HG02623 (cell line): ENCODE measurements around the gene FBXO44.

ENCODE experiments used
- ATAC-seq: cut with Tn5 transposase; IDR thresholded peaks from one replicate; pipeline ENCODE4 v1.9.1; 2021; ENCODE audit warnings: moderate library complexity; ENCODE audit not compliant: unreplicated experiment

FBXO44 gene

GRCh38 chr1:11657654-11658053 lies 3.0 kb downstream of the FBXO44 start:
- no peak for ATAC-seq

DNA sequence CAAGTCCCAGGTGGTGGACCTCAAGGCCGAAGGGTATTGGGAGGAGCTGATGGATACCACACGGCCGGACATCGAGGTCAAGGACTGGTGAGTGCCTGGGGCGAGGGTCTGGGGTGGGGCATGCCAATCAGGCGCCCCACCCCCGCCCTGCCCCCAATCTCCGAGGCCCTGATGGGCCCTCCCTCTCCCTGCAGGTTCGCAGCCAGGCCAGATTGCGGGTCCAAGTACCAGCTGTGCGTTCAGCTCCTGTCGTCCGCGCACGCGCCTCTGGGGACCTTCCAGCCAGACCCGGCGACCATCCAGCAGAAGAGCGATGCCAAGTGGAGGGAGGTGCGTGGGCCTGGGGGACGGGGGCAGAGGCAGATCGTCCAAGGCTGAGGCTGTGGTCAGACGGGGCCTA lies 3.9 kb downstream of the FBXO44 start:
- no peak for ATAC-seq

GRCh38 chr1:11659748-11660147 lies 5.1 kb downstream of the FBXO44 start:
- no peak for ATAC-seq

DNA sequence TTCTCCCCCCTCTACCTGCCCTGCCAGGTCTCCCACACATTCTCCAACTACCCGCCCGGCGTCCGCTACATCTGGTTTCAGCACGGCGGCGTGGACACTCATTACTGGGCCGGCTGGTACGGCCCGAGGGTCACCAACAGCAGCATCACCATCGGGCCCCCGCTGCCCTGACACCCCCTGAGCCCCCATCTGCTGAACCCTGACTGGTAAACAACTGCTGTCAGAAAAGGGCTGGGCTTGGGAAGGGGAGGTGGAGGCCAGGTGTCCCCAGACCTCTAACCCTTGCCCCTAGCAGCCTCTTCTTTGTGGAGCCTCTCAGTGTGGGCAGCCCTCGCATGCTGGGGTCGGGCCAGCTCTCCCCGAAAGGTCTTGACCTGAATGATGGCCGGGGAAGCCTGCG lies 6.4 kb downstream of the FBXO44 start:
- no peak for ATAC-seq

GRCh38 chr1:11664336-11665065 lies 9.8 kb downstream of the FBXO44 start:
- ATAC-seq, result peak; percentile 32

- ATAC-seq, result no peak
Observed at GRCh38 chr1:11668516-11668915, 13.8 kb downstream of the FBXO44 start.

- no peak for ATAC-seq
Observed at GRCh38 chr1:11670747-11671146, 16.1 kb downstream of the FBXO44 start.

DNA sequence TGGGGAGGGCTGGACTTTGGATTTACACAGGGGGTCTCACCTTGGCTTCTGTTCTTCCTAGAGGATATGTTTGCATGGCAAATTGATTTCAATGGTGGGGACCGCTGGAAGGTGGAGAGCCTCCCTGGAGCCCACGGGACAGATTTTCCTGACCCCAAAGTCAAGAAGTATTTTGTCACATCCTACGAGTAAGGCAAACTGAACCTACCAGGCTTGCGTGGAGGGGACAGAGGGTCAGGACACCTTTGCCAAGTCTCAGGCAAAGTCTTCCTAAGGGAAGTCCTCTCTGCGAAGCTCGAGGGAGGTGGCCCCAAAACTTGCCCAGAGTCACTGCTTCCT lies 16.5 kb downstream of the FBXO44 start:
- no peak for ATAC-seq

- no peak for ATAC-seq
Observed at GRCh38 chr1:11671544-11672286, 17.0 kb downstream of the FBXO44 start.

DNA sequence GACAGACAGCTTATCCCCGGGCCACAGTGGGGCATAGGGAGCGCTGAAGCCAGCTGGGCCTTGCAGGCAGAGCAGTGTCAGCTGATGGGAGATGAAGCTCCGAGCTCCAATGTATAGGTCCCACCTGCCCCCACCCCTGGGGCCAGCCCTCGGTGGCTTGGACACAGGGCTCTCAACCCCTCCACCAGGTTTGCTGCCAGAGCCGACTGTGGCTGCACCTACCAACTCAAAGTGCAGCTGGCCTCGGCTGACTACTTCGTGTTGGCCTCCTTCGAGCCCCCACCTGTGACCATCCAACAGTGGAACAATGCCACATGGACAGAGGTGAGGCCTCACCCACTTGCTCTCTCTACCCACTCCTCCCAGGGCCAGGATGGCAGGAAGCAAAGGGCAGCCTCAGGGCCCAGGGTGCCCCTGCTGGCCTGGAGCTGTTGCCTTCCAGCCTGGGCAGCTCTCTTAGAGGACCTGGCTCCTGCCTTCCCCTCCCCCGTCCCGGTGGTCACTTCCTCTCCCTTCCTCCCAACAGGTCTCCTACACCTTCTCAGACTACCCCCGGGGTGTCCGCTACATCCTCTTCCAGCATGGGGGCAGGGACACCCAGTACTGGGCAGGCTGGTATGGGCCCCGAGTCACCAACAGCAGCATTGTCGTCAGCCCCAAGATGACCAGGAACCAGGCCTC lies 18.6 kb downstream of the FBXO44 start:
- no peak for ATAC-seq

DNA sequence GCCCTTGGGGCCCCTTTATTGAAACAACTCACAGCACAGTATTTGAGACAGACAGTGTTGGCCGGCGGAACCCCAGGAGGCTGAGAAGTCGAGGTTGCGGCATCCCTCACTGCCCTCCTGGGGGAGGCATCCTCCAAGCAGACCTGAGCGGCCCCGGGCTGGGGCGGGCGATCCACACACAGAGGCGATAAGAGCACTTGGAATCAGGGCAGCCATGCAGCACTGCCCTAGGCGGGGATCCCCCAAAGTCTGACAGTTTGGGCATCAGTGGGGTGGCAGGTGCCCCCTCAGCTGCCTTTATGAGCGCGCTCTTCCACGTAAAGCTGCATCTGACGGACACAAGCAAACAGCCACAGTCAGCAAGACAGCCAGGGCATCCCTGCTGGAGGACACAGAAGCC lies 19.8 kb downstream of the FBXO44 start:
- no peak for ATAC-seq

- no peak for ATAC-seq
Observed at GRCh38 chr1:11675325-11675724, 20.6 kb downstream of the FBXO44 start.

DNA sequence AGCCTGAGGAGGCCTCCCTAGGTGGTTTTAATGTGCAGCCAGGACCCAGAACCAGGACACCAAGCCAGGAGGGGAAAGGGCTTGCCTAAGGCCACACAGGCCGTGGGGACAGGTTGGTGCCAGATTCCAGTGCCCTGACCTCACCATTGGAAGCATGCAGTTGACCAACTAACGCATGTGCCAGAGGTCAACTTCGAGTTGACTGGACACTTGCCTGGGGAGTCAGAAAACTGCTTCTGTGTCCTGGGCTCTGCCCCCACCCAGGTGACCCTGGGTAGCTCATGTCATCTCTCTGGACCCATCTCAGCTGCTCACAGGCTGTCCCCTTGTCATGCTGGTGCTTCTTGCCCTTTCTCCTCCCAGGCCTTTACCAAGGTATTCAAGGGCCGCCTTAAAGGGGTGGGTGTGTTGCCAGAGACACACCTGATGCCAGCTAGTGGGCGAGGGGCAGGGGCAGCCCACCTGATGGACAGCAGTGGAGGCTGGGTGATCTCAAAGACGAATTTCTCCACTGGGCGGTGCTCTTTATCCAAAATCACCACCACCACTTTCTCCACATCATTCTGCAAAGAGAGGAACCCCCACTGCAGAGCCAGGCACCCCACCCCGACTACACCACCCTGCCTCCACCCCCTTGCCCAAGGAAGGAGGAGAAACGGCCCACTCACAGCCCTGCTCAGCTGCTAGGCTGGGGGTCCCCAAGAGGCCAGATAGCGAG lies 21.9 kb downstream of the FBXO44 start:
- ATAC-seq, result no peak

DNA sequence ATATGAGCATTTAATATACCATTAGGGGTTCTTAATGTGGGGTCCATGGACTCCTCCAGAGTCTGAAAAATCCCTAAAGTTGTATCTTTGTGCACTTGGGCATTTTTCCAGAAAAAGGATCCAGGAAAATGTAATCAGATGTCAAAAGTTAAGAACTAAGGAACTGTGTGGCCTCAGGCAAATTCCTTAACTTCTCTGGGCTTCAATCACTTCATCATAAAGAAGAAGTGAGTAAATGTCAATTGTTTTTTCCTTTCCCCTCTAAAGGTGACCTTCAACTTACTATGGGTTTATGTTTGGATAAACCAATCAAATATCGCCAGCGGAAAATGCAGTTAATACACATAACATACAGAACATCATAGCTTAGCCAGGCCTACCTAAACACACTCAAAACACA lies 23.8 kb downstream of the FBXO44 start:
- ATAC-seq, result no peak

DNA sequence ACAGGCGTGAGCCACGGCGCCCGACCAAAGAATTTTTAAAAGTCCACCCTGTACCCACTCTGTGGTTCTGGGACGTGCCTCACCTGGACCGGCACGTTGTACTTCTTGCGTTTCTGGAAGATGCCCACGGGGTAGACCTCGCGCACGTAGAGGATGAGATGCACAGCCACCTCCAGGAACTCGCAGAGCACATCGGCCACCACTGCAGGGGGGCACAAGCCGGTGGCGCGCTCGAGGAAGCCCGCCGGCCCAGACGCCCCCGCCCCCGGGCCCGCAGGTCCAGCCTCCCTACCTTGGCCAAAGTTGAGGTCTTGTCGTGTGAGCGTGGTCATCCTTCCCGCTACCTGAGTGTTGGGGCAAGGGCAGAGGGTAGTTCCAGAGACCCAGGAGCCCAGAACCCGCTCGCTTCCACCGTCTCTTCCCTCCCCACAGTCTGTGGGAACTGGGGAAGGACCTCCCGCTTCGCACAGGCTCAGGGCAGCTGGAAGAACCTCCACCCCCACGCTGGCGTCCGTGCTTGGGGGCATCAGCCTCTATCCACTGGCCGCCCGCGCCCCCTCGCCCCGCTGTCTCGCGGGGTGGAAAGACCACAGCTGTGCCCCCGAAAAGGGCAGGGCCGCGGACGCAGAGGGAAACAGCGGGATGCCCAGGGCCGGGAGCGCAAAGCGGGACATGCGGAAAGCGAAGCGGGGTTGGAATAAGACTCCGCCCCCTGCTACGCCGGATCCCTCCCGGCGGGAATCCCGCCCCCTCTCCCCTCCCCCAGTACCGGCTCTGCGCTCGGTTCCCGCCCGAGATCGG lies 25.8 kb downstream of the FBXO44 start:
- ATAC-seq, result no peak

GRCh38 chr1:11681071-11681771 lies 26.5 kb downstream of the FBXO44 start, which contains the start of gene MAD2L2:
Gene MAD2L2 (minus strand): TSS chr1:11681148. CDS start chr1:11680601, 547 bp downstream.
- peak; percentile 86 for ATAC-seq

- ATAC-seq, result no peak
Observed at GRCh38 chr1:11682287-11682771, 27.7 kb downstream of the FBXO44 start.

DNA sequence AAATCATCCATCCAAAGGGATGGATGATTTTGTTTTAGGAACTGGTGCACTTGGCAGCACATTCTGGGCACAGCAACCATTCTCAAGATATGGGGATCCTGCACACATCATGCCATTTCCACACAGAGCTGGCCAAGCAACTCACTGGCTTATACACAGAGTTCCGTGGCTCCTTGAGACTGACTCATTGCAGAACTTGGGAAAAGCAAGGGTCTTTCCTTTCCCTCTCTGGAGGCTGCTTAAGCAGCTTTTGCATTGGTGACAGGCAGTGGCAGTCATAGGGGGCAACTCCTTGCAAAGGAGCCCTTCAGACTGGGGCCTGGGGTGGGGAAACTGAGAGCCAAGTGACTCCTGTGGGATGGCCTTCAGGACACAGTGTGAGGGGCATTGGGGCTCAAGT lies 28.1 kb downstream of the FBXO44 start:
- no peak for ATAC-seq

GRCh38 chr1:11684070-11684469 lies 29.4 kb downstream of the FBXO44 start:
- ATAC-seq, result no peak
